SU-DHL-6 (cell line): ENCODE measurements around the gene COL25A1.

Source experiments
- CTCF ChIP-seq: fragments of 200-600 bp; sonication (generic); IDR thresholded peaks from one replicate; pipeline ENCODE4 v1.5.1; 2017; ENCODE audit warnings: antibody characterized with exemption, mild to moderate bottlenecking, low read length, moderate library complexity; ENCODE audit not compliant: insufficient read depth, poor library complexity, severe bottlenecking
- EZH2phosphoT487 ChIP-seq: fragments of 200-600 bp; sonication (generic), shearing (Covaris generic); conservative IDR thresholded peaks from 2 replicates; pipeline ENCODE4 v1.6.1; 2018; ENCODE audit warnings: mild to moderate bottlenecking, antibody characterized with exemption, low read length, moderate library complexity, mixed read lengths

- TF ChIP-seq CTCF (no peak), EZH2phosphoT487 (no peak)
These were observed 365.4 kb downstream of the COL25A1 start for GRCh38 chr4:108937066-108937465.
